WTC11 (cell line): ENCODE measurements around the gene CRADD. TPM values are rescaled to one million over a fixed set of nuclear protein-coding genes. Genes with fewer than 3 reads are reported as not detected.

Experiments used
- ATAC-seq: fragments of 200-7000 bp; cut with Tn5 transposase; 2 replicates; pipeline ENCODE4 v1.10.0; 2021; ENCODE audit warnings: mild to moderate bottlenecking, moderate library complexity
- CTCF ChIA-PET: fragments of 300-600 bp; sonication (Branson Sonifier 250); formaldehyde crosslinking; loops from one replicate; lab custom pipeline; 2021; ENCODE audit warnings: antibody characterized with exemption; lab: Charles Lee
- POLR2A ChIA-PET: fragments of 350-600 bp; sonication (Branson Sonifier 250); formaldehyde crosslinking; loops from one replicate; lab custom pipeline; 2021; ENCODE audit warnings: antibody characterized with exemption; lab: Charles Lee
- DNase-seq: peaks from one replicate; pipeline ENCODE4 v3.0.0; 2021; ENCODE audit warnings: low spot score
- H3K27ac Mint-ChIP-seq: 2 replicates; pipeline ENCODE4 v1.8.0; 2021; ENCODE audit warnings: mixed read lengths
- H3K27me3 Mint-ChIP-seq: 2 replicates; pipeline ENCODE4 v1.8.0; 2021; ENCODE audit warnings: low read depth, mild to moderate bottlenecking, moderate library complexity, mixed read lengths
- H3K36me3 Mint-ChIP-seq: 2 replicates; pipeline ENCODE4 v1.8.0; 2021; ENCODE audit warnings: mixed read lengths
- H3K4me1 Mint-ChIP-seq: 2 replicates; pipeline ENCODE4 v1.8.0; 2022; ENCODE audit warnings: mixed read lengths
- H3K4me3 Mint-ChIP-seq: 2 replicates; pipeline ENCODE4 v1.8.0; 2021; ENCODE audit warnings: mild to moderate bottlenecking, moderate library complexity, mixed read lengths
- H3K9me3 Mint-ChIP-seq: 2 replicates; pipeline ENCODE4 v1.8.0; 2021; ENCODE audit warnings: mixed read lengths
- AFF4 ChIP-seq: sonication (generic); formaldehyde crosslinking; IDR thresholded peaks from 2 replicates; pipeline ENCODE4 v1.8.1; 2023; ENCODE audit warnings: mild to moderate bottlenecking, missing genetic modification reagents, borderline replicate concordance
- ATF3 ChIP-seq: sonication (generic); formaldehyde crosslinking; conservative IDR thresholded peaks from 2 replicates; pipeline ENCODE4 v1.8.1; 2022; ENCODE audit warnings: mild to moderate bottlenecking, missing genetic modification reagents
- CREB1 ChIP-seq: sonication (generic); formaldehyde crosslinking; IDR thresholded peaks from 2 replicates; pipeline ENCODE4 v1.8.0; 2023; ENCODE audit warnings: mild to moderate bottlenecking, missing genetic modification reagents
- E2F1 ChIP-seq: sonication (generic); formaldehyde crosslinking; IDR thresholded peaks from 2 replicates; pipeline ENCODE4 v1.8.0; 2022; ENCODE audit warnings: mild to moderate bottlenecking, missing genetic modification reagents
- ELF4 ChIP-seq: sonication (generic); formaldehyde crosslinking; IDR thresholded peaks from 2 replicates; pipeline ENCODE4 v1.8.1; 2022; ENCODE audit warnings: low read depth, mild to moderate bottlenecking, moderate library complexity, missing genetic modification reagents
- FOXP4 ChIP-seq: sonication (generic); formaldehyde crosslinking; IDR thresholded peaks from 2 replicates; pipeline ENCODE4 v1.8.0; 2022; ENCODE audit warnings: mild to moderate bottlenecking, missing genetic modification reagents
- GTF2I ChIP-seq: fragments of 250-450 bp; sonication (Bioruptor Pico); conservative IDR thresholded peaks from 2 replicates; pipeline ENCODE4 v1.4.0; 2021; ENCODE audit warnings: mild to moderate bottlenecking
- IRF1 ChIP-seq: sonication (generic); formaldehyde crosslinking; IDR thresholded peaks from 2 replicates; pipeline ENCODE4 v1.8.0; 2023; ENCODE audit warnings: missing genetic modification reagents
- JAZF1 ChIP-seq: fragments of 250-450 bp; sonication (Bioruptor Pico); IDR thresholded peaks from 2 replicates; pipeline ENCODE4 v1.9.0; 2021; ENCODE audit warnings: moderate library complexity, mild to moderate bottlenecking, inconsistent platforms
- MLX ChIP-seq: sonication (generic); formaldehyde crosslinking; IDR thresholded peaks from 2 replicates; pipeline ENCODE4 v1.8.1; 2023; ENCODE audit warnings: mild to moderate bottlenecking, missing genetic modification reagents, moderate library complexity
- NR2C2 ChIP-seq: sonication (generic); formaldehyde crosslinking; IDR thresholded peaks from 2 replicates; pipeline ENCODE4 v1.8.0; 2022; ENCODE audit warnings: mild to moderate bottlenecking, missing genetic modification reagents
- NR3C1 ChIP-seq: sonication (generic); formaldehyde crosslinking; conservative IDR thresholded peaks from 2 replicates; pipeline ENCODE4 v1.8.1; 2023; ENCODE audit warnings: low read depth, mild to moderate bottlenecking, missing genetic modification reagents
- PREB ChIP-seq: sonication (generic); formaldehyde crosslinking; IDR thresholded peaks from 2 replicates; pipeline ENCODE4 v1.8.1; 2022; ENCODE audit warnings: mild to moderate bottlenecking, missing genetic modification reagents, moderate library complexity, borderline replicate concordance
- TCF7 ChIP-seq: sonication (generic); formaldehyde crosslinking; IDR thresholded peaks from 2 replicates; pipeline ENCODE4 v1.8.0; 2022; ENCODE audit warnings: mild to moderate bottlenecking, low read depth, missing genetic modification reagents, moderate library complexity
- TEAD1 ChIP-seq: sonication (generic); formaldehyde crosslinking; IDR thresholded peaks from 2 replicates; pipeline ENCODE4 v1.8.0; 2022; ENCODE audit warnings: mild to moderate bottlenecking, missing genetic modification reagents
- TP53 ChIP-seq: sonication (generic); formaldehyde crosslinking; IDR thresholded peaks from 2 replicates; pipeline ENCODE4 v1.8.1; 2023; ENCODE audit warnings: mild to moderate bottlenecking, missing genetic modification reagents
- ZNF263 ChIP-seq: sonication (generic); formaldehyde crosslinking; IDR thresholded peaks from 2 replicates; pipeline ENCODE4 v1.8.1; 2022; ENCODE audit warnings: low read depth, mild to moderate bottlenecking, moderate library complexity, missing genetic modification reagents
- ZNF416 ChIP-seq: fragments of 250-450 bp; sonication (Bioruptor Pico); IDR thresholded peaks from 2 replicates; pipeline ENCODE4 v1.9.0; 2021; ENCODE audit warnings: mild to moderate bottlenecking, inconsistent platforms
- total RNA-seq: library from RNA; stranded (reverse); gene quantifications from 3 replicates; pipeline ENCODE4 v1.2.3, GENCODE V29; 2021

Gene CRADD
- total RNA-seq, 1 experiment from 2014 or later: 11.6 TPM

GRCh38 chr12:93937812-93938211 lies 260.6 kb downstream of the CRADD start (continued):
- TF ChIP-seq CREB1 (CRISPR knock-in tag) (no peak), GTF2I (no peak)
- TF ChIP-seq, all 79 proteins: peak for 0

- H3K27ac Mint-ChIP-seq: no peak overlapping the region
- TF ChIP-seq NR2C2 (CRISPR knock-in tag) (no peak), IRF1 (no peak), JAZF1 (CRISPR knock-in tag) (no peak)
- POLR2A ChIA-PET: no interaction called here
- no peak overlapping the region for H3K4me3 Mint-ChIP-seq
- H3K36me3 Mint-ChIP-seq: peaks cover 31% of the 10 kb centered on the region
- peaks cover 9% of the 10 kb centered on the region; the same call in 1 of the 2 replicates for H3K27me3 Mint-ChIP-seq
- no peak for ATAC-seq
- H3K9me3 Mint-ChIP-seq: peaks cover 46% of the 10 kb centered on the region
- CTCF ChIA-PET: no interaction called here
- DNase-seq: no peak
- peaks cover 15% of the 10 kb centered on the region for H3K4me1 Mint-ChIP-seq
These were observed 261.1 kb downstream of the CRADD start for GRCh38 chr12:93938317-93938716.

- DNase-seq (no peak), ATAC-seq (no peak)
- no peak overlapping the region for H3K27ac Mint-ChIP-seq
- peaks cover 44% of the 10 kb centered on the region for H3K9me3 Mint-ChIP-seq
- peaks cover 9% of the 10 kb centered on the region for H3K4me1 Mint-ChIP-seq
- H3K4me3 Mint-ChIP-seq: no peak overlapping the region
- CTCF ChIA-PET: interaction anchor here (1.2 kb wide), 1 partner anchor 162 kb away, joined by 4 read pairs; no protein-coding TSS in a partner anchor
- peaks cover 31% of the 10 kb centered on the region for H3K36me3 Mint-ChIP-seq
- peaks cover 9% of the 10 kb centered on the region; the same call in 1 of the 2 replicates for H3K27me3 Mint-ChIP-seq
- POLR2A ChIA-PET: no interaction called here
- TF ChIP-seq ZNF263 (CRISPR knock-in tag) (no peak), TCF7 (CRISPR knock-in tag) (no peak), TEAD1 (CRISPR knock-in tag) (no peak), FOXP4 (CRISPR knock-in tag) (no peak), ZNF416 (CRISPR knock-in tag) (no peak), PREB (CRISPR knock-in tag) (no peak), ELF4 (CRISPR knock-in tag) (no peak), ATF3 (CRISPR knock-in tag) (no peak), NR3C1 (no peak)
- TF ChIP-seq, all 79 proteins: peak for 0
These were observed 261.8 kb downstream of the CRADD start for GRCh38 chr12:93938931-93939330.

- ChIA-PET POLR2A (no interaction called here), CTCF (interaction anchor here (1.2 kb wide), 1 partner anchor 161 kb away, joined by 4 read pairs; no protein-coding TSS in a partner anchor)
- DNase-seq (no peak), ATAC-seq (no peak)
- H3K4me1 Mint-ChIP-seq: peaks cover under 1% of the 10 kb centered on the region
- H3K36me3 Mint-ChIP-seq: peaks cover 25% of the 10 kb centered on the region
- TF ChIP-seq MLX (CRISPR knock-in tag) (no peak), AFF4 (CRISPR knock-in tag) (no peak), TP53 (CRISPR knock-in tag) (no peak), E2F1 (CRISPR knock-in tag) (no peak)
- H3K27ac Mint-ChIP-seq: no peak overlapping the region
- no peak overlapping the region for H3K4me3 Mint-ChIP-seq
- peaks cover 8% of the 10 kb centered on the region; the same call in 1 of the 2 replicates for H3K27me3 Mint-ChIP-seq
- H3K9me3 Mint-ChIP-seq: peaks cover 37% of the 10 kb centered on the region
These were observed 262.6 kb downstream of the CRADD start for GRCh38 chr12:93939641-93940325.
